Measurements from ENCODE around the gene NEAT1. TPM values are rescaled to one million over a fixed set of nuclear protein-coding genes. Genes with fewer than 3 reads are reported as not detected.

Gene NEAT1
- total RNA-seq, 1 experiment from 2014 or later, result 564 TPM

GRCh38 chr11:65445604-65446445, 23.2 kb downstream of the NEAT1 start (continued):
- TF ChIP-seq EZH2 (IDR thresholded peaks at IDR 0.05) (no peak), TCF7L2 (IDR thresholded peaks at IDR 0.05; ENCODE audit: borderline replicate concordance, extremely low read depth, insufficient read depth, insufficient read length) (no peak), REST (IDR thresholded peaks at IDR 0.05; ENCODE audit: low read depth) (no peak), SP1 (IDR thresholded peaks at IDR 0.05; ENCODE audit: low read depth) (no peak), FOSL1 (IDR thresholded peaks at IDR 0.05; ENCODE audit: low read depth) (no peak), EZH2phosphoT487 (IDR thresholded peaks at IDR 0.05; ENCODE audit: borderline replicate concordance) (no peak), EGR1 (IDR thresholded peaks at IDR 0.05; ENCODE audit: low read depth) (no peak)

- Histone ChIP-seq H2AFZ (ENCODE audit: low read depth, low read length, poor library complexity, severe bottlenecking) (no peak overlapping the region), H3K27ac (ENCODE audit: low read depth, low read length) (peak overlapping the region; percentile 21; the same call in 1 of the 2 replicates), H3K4me2 (ENCODE audit: low read length) (no peak overlapping the region), H3K27me3 (ENCODE audit: insufficient read depth, low read length) (no peaks in the 10 kb centered on the region), H3K79me2 (ENCODE audit: insufficient read depth, low read length) (no peaks in the 10 kb centered on the region), H4K20me1 (ENCODE audit: insufficient read depth) (no peaks in the 10 kb centered on the region), H3K9me2 (ENCODE audit: insufficient read depth) (no peaks in the 10 kb centered on the region), H3K9ac (ENCODE audit: low read length) (no peak overlapping the region), H3K36me3 (ENCODE audit: control insufficient read depth in 1 of 2, insufficient read depth in 2 of 2, low read length in 2 of 2) (no peaks in the 10 kb centered on the region), H3K4me3 (replicated peaks in 1 of 2; ENCODE audit: low read depth in 1 of 2, low read length in 2 of 2) (no peak overlapping the region), H3K4me1 (ENCODE audit: control insufficient read depth in 1 of 2, insufficient read depth in 2 of 2, low read length in 2 of 2) (peaks cover 11 to 18% of the 10 kb centered on the region in 2 experiments; a peak in 3 of 4 replicates), H3K9me3 (ENCODE audit: control insufficient read depth in 1 of 2, insufficient read depth in 1 of 2, low read depth in 1 of 2, low read length in 2 of 2) (no peaks in the 10 kb centered on the region)
- ChIA-PET POLR2A (interaction anchor here (1.0 to 4.2 kb wide), 7 partner anchors 8 to 61 kb away, joined by 3 to 23 read pairs (median 4); partner anchors contain the start of genes MALAT1 and NEAT1), RAD21 (ENCODE audit: low non-redundant PET in 1 of 2, low total read pairs in 2 of 2, uncharacterized antibody in 2 of 2, unreplicated experiment in 2 of 2) (no interaction called here), CTCF (interaction anchor here (0.9 to 2.7 kb wide), 3 partner anchors 22 to 30 kb away, joined by 3 to 14 read pairs (median 3); no protein-coding TSS in a partner anchor)
- ATAC-seq, result no peak
- intact Hi-C loops (cut with micrococcal nuclease), result no loop called here
- DNase-seq (ENCODE audit: low read depth, low spot score), result no peak
- no TSS peak for BruUV-seq (replicated peaks)
- TF ChIP-seq POLR2A (IDR thresholded peaks at IDR 0.05; ENCODE audit: borderline replicate concordance, extremely low read depth, insufficient read depth, insufficient read length) (no peak), ZFX (IDR thresholded peaks at IDR 0.05) (no peak), SRF (IDR thresholded peaks at IDR 0.05; ENCODE audit: low read depth) (no peak), MAX (IDR thresholded peaks at IDR 0.05) (no peak), EGR1 (IDR thresholded peaks at IDR 0.05; ENCODE audit: low read depth) (no peak), FOSL1 (IDR thresholded peaks at IDR 0.05; ENCODE audit: low read depth) (no peak), ZNF274 (IDR thresholded peaks at IDR 0.05; ENCODE audit: low read depth, low read length) (no peak), POLR2AphosphoS5 (IDR thresholded peaks at IDR 0.05; ENCODE audit: low read depth, low read length) (no peak; the same call in 1 of the 2 replicates), CTCF (IDR thresholded peaks at IDR 0.05 in 2 of 3, conservative IDR thresholded peaks at IDR 0.05 in 1 of 3; ENCODE audit: borderline replicate concordance in 1 of 3, insufficient read depth in 1 of 3, low read depth in 2 of 3, low read length in 2 of 3) (no peak), EZH2phosphoT487 (IDR thresholded peaks at IDR 0.05; ENCODE audit: borderline replicate concordance) (no peak), CBX3 (IDR thresholded peaks at IDR 0.05; ENCODE audit: low read depth) (no peak), CEBPB (IDR thresholded peaks at IDR 0.05; ENCODE audit: low read depth) (no peak), TCF7L2 (IDR thresholded peaks at IDR 0.05; ENCODE audit: borderline replicate concordance, extremely low read depth, insufficient read depth, insufficient read length) (no peak), YY1 (IDR thresholded peaks at IDR 0.05; ENCODE audit: extremely low read depth, insufficient replicate concordance, low read depth, low read length) (no peak)
These were observed 24.1 kb downstream of the NEAT1 start for GRCh38 chr11:65446446-65447277.
